NCI-H748 (cell line): ENCODE results near the gene GGACT.

Source experiments
- DNase-seq: peaks from one replicate; lab custom pipeline; 2025; ENCODE audit not compliant: unreplicated experiment; lab: John Stamatoyannopoulos, UW

Gene GGACT

GRCh38 chr13:100552755-100553154 is 35.8 kb downstream of the GGACT start:
- no peak for DNase-seq

- DNase-seq: no peak
Measured at GRCh38 chr13:100549316-100549715, 39.3 kb downstream of the GGACT start.

GRCh38 chr13:100547791-100548201 is 40.8 kb downstream of the GGACT start:
- no peak for DNase-seq

- no peak for DNase-seq
Measured at GRCh38 chr13:100546713-100547405, 41.7 kb downstream of the GGACT start.

GRCh38 chr13:100545684-100546061 is 42.9 kb downstream of the GGACT start:
- no peak for DNase-seq

GRCh38 chr13:100544866-100545683 is 43.5 kb downstream of the GGACT start:
- no peak for DNase-seq

GRCh38 chr13:100543872-100544602 is 44.6 kb downstream of the GGACT start:
- no peak for DNase-seq

- DNase-seq: peak; percentile 12
Measured at GRCh38 chr13:100542826-100543156, 45.8 kb downstream of the GGACT start.

GRCh38 chr13:100541897-100542825 is 46.4 kb downstream of the GGACT start:
- DNase-seq: no peak

- no peak for DNase-seq
Measured at GRCh38 chr13:100540621-100541020, 48.0 kb downstream of the GGACT start.

GRCh38 chr13:100537951-100538462 is 50.6 kb downstream of the GGACT start:
- no peak for DNase-seq

- no peak for DNase-seq
Measured at GRCh38 chr13:100537486-100537885, 51.1 kb downstream of the GGACT start.

- no peak for DNase-seq
Measured at GRCh38 chr13:100536643-100537180, 51.9 kb downstream of the GGACT start.

GRCh38 chr13:100535426-100536135 is 53.0 kb downstream of the GGACT start:
- DNase-seq: no peak

GRCh38 chr13:100534911-100535310 is 53.7 kb downstream of the GGACT start:
- no peak for DNase-seq

- DNase-seq: no peak
Measured at GRCh38 chr13:100534147-100534843, 54.3 kb downstream of the GGACT start.

GRCh38 chr13:100533588-100534041 is 55.0 kb downstream of the GGACT start:
- peak; percentile 70 for DNase-seq

GRCh38 chr13:100532836-100533435 is 55.7 kb downstream of the GGACT start:
- peak; percentile 30 for DNase-seq
